GM19455 (cell line): ENCODE results near the gene EOLA2.
"Not testable (repeated sequence)": the region's sequence is repeated elsewhere in the genome, so short reads cannot be mapped to it uniquely, and the experiment has no call there.

ENCODE experiments used
- ATAC-seq: cut with Tn5 transposase; IDR thresholded peaks from one replicate; pipeline ENCODE4 v1.9.1; 2021; ENCODE audit not compliant: unreplicated experiment

Gene EOLA2

DNA sequence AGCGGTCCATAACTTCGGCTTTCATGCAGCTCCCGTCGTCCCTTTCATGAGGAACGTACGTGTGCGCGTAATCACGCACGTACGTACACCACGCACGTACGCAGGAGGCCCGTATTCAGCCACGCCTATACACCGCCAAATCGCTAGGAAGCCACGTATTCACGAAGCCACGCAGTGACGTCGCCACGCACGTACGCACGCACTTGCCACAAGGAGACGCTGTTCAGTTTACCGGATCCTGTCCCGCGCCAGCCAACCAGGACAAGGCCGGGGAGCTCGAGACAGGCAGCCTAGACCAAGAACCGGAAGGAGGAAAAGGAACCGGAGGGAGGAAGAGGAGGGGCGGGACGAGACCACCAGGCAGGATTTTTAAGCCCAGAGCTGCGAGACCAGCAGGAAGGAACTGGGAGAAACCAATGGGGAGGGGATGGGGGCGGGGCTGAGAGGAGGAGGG lies at the start of gene EOLA2:
Gene EOLA2, minus strand, starts transcription at position 65 of the 454 bp plus-strand sequence. CDS start 4,617 bp downstream, outside the sequence.
- peak; percentile 74 for ATAC-seq

DNA sequence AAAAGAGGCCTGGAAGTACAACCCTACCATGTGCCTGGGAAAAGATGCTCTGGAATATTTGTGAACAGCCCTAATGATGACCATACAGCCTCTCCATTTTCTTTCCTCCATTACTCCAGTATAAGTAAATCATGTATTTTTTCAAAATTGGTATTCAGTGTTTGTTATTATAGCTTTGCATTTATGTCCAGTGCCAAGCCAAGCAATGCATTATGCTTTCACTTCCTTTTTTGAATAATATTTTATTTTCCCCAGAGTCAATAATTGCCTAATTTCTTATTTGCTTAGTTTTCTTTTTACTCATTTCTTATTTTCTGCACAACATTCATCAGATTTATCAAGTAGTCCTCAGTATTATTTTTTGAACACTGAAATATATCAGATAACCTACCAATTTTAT lies 49.3 kb upstream of the EOLA2 start:
- no peak for ATAC-seq

GRCh38 chrX:149984411-149984810 lies 46.1 kb upstream of the EOLA2 start:
- ATAC-seq: no peak

- ATAC-seq: no peak
Observed at GRCh38 chrX:149982310-149982709, 44.0 kb upstream of the EOLA2 start.

DNA sequence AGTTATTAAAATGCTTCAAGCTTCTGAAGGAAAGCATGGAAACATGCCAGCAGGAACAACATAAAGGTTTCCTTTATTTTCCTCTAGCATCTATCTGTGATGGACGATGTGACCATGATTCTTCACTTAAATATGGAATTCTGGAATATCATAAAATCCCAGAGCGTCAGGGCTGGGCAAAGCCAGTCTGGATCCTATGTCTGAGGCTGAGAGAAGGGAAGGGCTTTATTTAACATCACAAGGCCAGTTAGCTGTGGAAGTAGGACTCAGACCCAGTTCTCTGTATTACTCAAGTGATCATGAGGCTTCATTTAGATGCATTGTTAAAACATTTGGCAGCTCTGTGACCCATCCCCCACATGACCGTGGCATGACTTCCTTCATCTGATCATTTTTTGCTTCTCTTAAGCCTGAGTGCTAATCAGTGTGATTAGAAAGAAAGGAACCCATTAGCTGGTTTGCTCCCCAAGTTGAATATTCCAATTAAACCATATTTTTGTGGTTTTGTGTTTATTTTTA lies 40.9 kb upstream of the EOLA2 start:
- ATAC-seq: no peak

- no peak for ATAC-seq
Observed at GRCh38 chrX:149962859-149963757, 24.8 kb upstream of the EOLA2 start.

- no peak for ATAC-seq
Observed at GRCh38 chrX:149962010-149962409, 23.7 kb upstream of the EOLA2 start.

- no peak for ATAC-seq
Observed at GRCh38 chrX:149961572-149961971, 23.3 kb upstream of the EOLA2 start.

DNA sequence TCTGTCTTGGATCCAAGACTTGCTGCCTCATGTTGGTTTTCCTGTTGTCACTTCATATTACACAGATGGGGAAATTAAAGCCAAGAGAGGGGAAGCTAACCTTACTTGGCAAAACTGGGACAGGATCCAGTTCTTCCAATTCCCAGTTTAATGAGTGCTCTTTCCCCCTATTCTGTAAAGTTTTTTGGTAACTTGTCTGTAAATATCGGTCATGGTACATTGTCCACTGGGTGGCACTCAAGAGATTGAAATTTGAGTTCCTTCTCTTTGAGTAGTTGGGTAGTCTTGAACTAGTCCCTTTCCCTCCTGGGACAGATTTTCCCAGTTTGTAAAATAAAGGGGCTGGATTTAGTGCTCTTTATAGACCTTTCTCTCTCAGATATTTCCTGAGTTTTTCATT lies 12.4 kb upstream of the EOLA2 start:
- no peak for ATAC-seq

- ATAC-seq: no peak
Observed at GRCh38 chrX:149949743-149950436, 11.6 kb upstream of the EOLA2 start.

- no peak for ATAC-seq
Observed at GRCh38 chrX:149948016-149948415, 9.7 kb upstream of the EOLA2 start.

- not testable (repeated sequence) for ATAC-seq
Observed at GRCh38 chrX:149946932-149947331, 8.6 kb upstream of the EOLA2 start.

DNA sequence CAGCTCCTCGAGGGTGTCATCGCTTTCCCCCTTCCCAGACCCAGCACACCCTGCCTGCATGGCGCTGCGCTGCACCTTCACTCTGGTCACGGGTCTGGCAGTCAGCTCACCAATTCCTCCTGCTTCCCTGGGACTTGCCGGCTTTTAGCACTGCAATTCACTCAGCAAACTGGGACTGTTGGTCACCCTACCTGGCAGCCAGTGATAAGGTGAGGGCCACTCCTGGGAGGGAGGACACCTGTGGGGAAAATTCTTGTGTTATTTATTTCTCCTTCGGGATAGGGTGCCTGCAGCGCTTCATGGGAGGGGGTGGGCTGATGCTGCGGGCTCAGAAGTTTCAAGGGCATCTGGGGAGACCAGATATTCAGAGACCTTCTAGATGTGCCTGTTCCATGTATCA lies 7.5 kb upstream of the EOLA2 start:
- not testable (repeated sequence) for ATAC-seq

DNA sequence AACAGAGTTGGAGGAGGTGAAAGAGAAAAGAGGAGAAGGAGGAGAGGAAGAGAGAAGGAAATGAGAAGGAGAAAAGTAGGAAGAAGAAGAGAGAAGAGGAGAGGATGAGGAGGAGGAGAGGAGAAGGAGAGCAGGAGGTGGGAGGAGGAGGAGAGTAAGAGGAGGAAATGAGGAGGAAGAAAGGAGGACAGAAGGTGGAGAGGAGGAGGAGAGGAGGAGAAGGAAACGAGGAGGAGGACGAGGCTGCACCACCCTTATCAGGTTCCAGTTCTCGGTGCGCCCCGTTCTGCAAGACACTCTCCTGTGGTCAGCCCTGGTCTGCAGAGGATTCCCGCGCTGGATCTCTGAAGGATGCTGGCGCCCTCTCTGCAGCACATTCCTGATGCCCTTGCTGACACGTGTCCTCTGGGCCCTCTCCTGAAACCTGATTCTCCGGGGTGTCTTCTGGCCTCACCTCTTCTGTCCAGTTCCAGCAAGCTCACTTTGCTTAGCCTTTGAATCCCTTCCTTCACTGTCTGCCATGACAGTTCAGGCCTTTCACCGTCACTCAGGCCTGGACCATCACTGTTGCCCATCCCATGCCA lies 6.9 kb upstream of the EOLA2 start:
- ATAC-seq: not testable (repeated sequence)

GRCh38 chrX:149940674-149941024 lies 2.4 kb upstream of the EOLA2 start:
- ATAC-seq: not testable (repeated sequence)

- ATAC-seq: peak; percentile 52
Observed at GRCh38 chrX:149939905-149940673, 1.8 kb upstream of the EOLA2 start.

- ATAC-seq: no peak
Observed at GRCh38 chrX:149939655-149939904, 1.3 kb upstream of the EOLA2 start.

DNA sequence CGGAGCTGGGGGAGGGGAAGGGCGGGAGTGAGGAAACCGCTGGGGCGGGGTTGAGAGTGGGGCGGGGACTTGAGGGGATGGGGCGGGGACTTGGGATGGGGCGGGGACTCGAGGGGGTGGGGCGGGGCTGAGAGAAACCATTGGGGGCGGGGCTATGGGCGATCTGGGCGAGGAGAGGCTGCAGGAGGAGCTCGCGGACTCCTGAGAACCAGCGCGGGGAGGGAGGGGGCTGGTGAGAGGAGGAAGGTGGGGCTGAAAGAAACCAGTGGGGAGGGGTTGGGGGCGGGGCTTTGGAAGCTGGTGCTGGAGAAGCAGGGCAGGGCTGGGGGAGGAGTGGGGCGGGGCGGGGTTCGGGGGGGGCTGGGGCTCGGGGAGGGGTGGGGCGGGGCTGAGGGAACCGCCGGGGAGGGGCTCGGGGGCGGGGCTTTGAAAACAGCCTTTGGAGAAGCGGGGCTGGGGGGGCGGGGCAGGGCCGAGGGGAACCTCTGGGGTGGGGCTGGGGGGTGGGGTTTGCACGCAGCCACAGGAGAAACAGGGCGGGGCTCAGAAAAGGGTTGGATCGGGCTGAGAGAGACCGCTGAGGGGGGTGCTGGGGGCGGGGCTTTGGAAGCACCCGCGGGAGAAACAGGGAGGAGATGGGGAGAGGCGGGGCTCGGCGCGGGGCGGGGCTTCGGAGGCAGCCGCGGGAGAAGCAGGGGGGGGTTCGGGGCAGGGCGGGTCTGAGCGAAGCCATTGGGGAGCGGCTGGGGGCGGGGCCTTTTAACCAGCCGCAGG lies 777 bp upstream of the EOLA2 start:
- ATAC-seq: peak; percentile 0

- ATAC-seq: no peak
Observed at GRCh38 chrX:149937871-149938426, 342 bp downstream of the EOLA2 start.

DNA sequence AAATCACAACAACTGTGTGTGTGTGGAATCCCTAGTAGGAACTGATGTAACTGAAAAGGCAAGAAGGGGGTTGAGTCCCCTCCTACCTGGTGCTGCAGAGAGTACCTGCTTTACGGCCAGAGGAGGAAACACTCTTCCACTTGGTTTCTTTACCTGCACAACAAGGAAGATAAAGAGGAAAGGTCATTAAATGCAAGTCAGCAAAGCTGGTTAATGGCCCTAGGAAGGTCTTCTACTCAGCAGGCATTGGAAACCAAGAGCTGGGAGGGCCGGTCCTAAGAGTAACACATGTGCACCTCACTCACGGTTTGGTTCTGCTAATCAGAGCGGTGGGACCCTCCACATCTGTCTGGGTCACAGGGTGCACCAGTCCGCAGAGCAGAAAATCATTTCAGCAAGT lies 963 bp downstream of the EOLA2 start:
- not testable (repeated sequence) for ATAC-seq
